Fibroblast of lung (primary cell): Measurements from ENCODE around the gene OST4.

Experiments
- CTCF ChIP-seq, 2 donors: IDR thresholded peaks in 1 of 2; conservative IDR thresholded peaks in 1 of 2; 1 replicate in 1 of 2; 2 replicates in 1 of 2; pipeline ENCODE4 v1.5.1; 2011 to 2012; ENCODE audit warnings: low read length in 2 of 2, control low read depth in 1 of 2, inconsistent platforms in 1 of 2, low read depth in 1 of 2, mild to moderate bottlenecking in 1 of 2
- EZH2 ChIP-seq: IDR thresholded peaks from 2 replicates; pipeline ENCODE4 v1.5.1; 2012; ENCODE audit warnings: low read length, control low read depth, mild to moderate bottlenecking; ENCODE audit errors: missing control alignments

GRCh38 chr2:27067385-27067784 lies 4.1 kb downstream of the OST4 start:
- TF ChIP-seq CTCF (conservative IDR thresholded peaks at IDR 0.05 in 1 of 2, IDR thresholded peaks at IDR 0.05 in 1 of 2; ENCODE audit: low read depth in 1 of 2, low read length in 2 of 2) = no peak
- TF ChIP-seq EZH2 = no peak
